Fibroblast of the conjunctiva (primary cell): ENCODE data around the gene CCNB2.

Source experiments
- DNase-seq: peaks from one replicate; pipeline ENCODE4 v3.0.0-alpha.2; 2010; ENCODE audit warnings: low read depth

CCNB2 gene

DNA sequence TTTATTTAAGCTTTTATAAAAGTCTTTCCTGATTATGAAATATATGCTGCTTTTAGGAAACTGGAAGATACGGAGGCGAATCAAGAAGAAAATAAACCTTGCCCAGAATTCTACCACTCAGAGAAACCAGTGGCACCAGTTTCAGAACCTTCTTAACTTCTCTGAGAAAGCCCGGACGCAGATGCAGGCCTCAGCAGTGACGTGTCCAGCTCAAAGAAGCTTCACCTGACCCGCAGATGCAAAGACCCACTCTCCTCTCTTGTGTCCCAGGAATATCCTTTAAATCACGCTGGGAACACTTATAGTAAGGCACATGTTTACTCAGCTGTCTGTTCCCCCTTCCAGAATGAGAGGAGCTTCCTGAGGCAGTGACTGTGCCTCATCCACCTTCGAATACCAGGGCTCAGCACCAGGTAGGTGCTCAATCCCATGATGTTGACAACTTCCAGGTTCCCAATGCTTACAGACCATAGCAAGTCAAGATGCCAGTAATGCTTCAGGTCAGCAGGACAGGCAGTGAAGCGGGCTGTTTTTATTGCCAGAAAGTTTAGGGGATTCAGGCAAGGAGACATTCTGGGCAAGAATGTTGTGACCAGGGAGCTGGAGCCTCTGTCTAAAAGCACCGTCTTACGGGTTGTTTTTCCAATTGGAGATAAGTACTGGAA lies 61.8 kb downstream of the CCNB2 start:
- no peak for DNase-seq

GRCh38 chr15:59168536-59168935 lies 63.6 kb downstream of the CCNB2 start:
- DNase-seq, result no peak

GRCh38 chr15:59169251-59169708 lies 64.3 kb downstream of the CCNB2 start:
- peak; percentile 79 for DNase-seq

- DNase-seq, result peak; percentile 78
Observed at GRCh38 chr15:59170295-59171066, 65.5 kb downstream of the CCNB2 start.

GRCh38 chr15:59171067-59171397 lies 66.1 kb downstream of the CCNB2 start:
- DNase-seq, result no peak

DNA sequence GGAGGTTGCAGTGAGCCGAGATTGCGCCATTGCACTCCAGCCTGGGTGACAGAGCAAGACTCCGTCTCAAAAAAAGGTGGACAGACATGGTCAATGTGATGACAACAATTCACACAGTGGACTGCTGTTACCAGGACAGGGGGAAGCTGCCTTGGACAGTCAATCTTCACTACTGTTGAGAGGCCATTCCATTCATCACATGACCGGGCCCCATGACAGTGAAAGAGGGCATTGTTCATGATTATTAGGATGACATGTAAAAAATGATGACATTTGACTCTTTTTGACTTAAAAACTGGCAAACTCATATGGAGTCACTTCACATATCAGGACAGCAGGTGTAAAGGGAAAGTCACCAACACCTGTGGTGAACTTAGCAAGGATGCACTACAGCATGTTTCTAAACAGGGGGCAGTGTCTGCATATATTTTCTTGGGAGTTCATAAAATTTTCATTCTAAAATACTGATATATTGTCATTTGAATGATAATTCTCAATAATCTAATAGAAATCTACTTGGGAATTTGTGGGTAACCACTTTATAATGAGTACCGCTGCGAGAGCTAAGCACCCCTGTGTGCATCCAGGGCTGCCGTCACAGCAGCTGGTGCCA lies 67.4 kb downstream of the CCNB2 start:
- DNase-seq, result no peak

GRCh38 chr15:59173194-59173593 lies 68.2 kb downstream of the CCNB2 start:
- no peak for DNase-seq

GRCh38 chr15:59174151-59174834 lies 69.3 kb downstream of the CCNB2 start:
- no peak for DNase-seq
